ENCODE measurements around the gene RRP9. TPM values are rescaled to one million over a fixed set of nuclear protein-coding genes. Genes with fewer than 3 reads are reported as not detected.

The RRP9 gene
- total and polyA plus RNA-seq, 9 donors = 4.9 to 32.7 (median 16.8) TPM

- Histone ChIP-seq H3K9me3 (no peaks in the 10 kb centered on the region), H3K27me3 (no peaks in the 10 kb centered on the region), H3K36me3 (no peaks in the 10 kb centered on the region), H3K4me3 (no peak overlapping the region), H3K27ac (no peak overlapping the region), H3K4me1 (ENCODE audit: insufficient read depth) (peaks cover 14% of the 10 kb centered on the region)
- TF ChIP-seq CTCF (IDR thresholded peaks at IDR 0.05) (no peak), POLR2A (IDR thresholded peaks at IDR 0.05) (no peak)
- intact Hi-C loops (cut with DNase I) = loop anchor here in 1 of 4 donors (5.0 to 10.0 kb wide), 2 partner anchors 198 to 1330 kb away; partner anchors contain the start of genes CISH and MAPKAPK3
- no peak for DNase-seq
- WGBS, 3 donors = 81 to 88% (median 88%) methylated on average over 11 of the region's 11 CpGs
Observed at GRCh38 chr3:51944451-51945021, 2.8 kb upstream of the RRP9 start.

- H3K4me1 ChIP-seq (ENCODE audit: insufficient read depth) = peaks cover 14% of the 10 kb centered on the region
- no peaks in the 10 kb centered on the region for H3K36me3 ChIP-seq
- H3K27me3 ChIP-seq = no peaks in the 10 kb centered on the region
- TF ChIP-seq EP300 (IDR thresholded peaks at IDR 0.05) (no peak), CTCF (IDR thresholded peaks at IDR 0.05) (no peak), POLR2A (IDR thresholded peaks at IDR 0.05) (no peak)
- H3K27ac ChIP-seq = peak overlapping the region in 1 of 2 donors; percentile 90
- no peaks in the 10 kb centered on the region for H3K9me3 ChIP-seq
- 91 to 94% (median 93%) methylated on average over 20 to 21 of the region's 21 CpGs for WGBS, 3 donors
- DNase-seq = peak in 2 of 5 donors; percentile 26 to 51
- intact Hi-C loops (cut with DNase I) = loop anchor here in 2 of 4 donors (2.0 to 10.0 kb wide), 3 partner anchors 29 to 1329 kb away; partner anchors contain the start of genes CISH (in 1 of the 2) and MAPKAPK3 (in 1 of the 2)
- H3K4me3 ChIP-seq = no peak overlapping the region
Observed at GRCh38 chr3:51943451-51944391, 2.0 kb upstream of the RRP9 start.

- DNase-seq = peak in 4 of 5 donors; percentile 52 to 67 (median 60)
- H3K27ac ChIP-seq = peak overlapping the region; percentile 77 to 90
- intact Hi-C loops (cut with DNase I) = loop anchor here in 2 of 4 donors (1.0 to 10.0 kb wide), 4 partner anchors 30 to 1328 kb away; partner anchors contain the start of genes ABHD14B (in 1 of the 2), CISH (in 1 of the 2) and MAPKAPK3 (in 1 of the 2)
- H3K36me3 ChIP-seq = no peaks in the 10 kb centered on the region
- H3K9me3 ChIP-seq = no peaks in the 10 kb centered on the region
- TF ChIP-seq POLR2A (IDR thresholded peaks at IDR 0.05) (no peak), CTCF (IDR thresholded peaks at IDR 0.05) (no peak), EP300 (IDR thresholded peaks at IDR 0.05) (no peak)
- H3K4me1 ChIP-seq (ENCODE audit: insufficient read depth) = peaks cover 14% of the 10 kb centered on the region
- WGBS, 3 donors = 40 to 50% (median 44%) methylated on average over 16 to 17 of the region's 17 CpGs
- H3K27me3 ChIP-seq = no peaks in the 10 kb centered on the region
- peak overlapping the region; percentile 37 for H3K4me3 ChIP-seq
Observed at GRCh38 chr3:51942603-51943450, 1.1 kb upstream of the RRP9 start.

- peak overlapping the region; percentile 87 for H3K4me3 ChIP-seq
- no peak for DNase-seq
- no peaks in the 10 kb centered on the region for H3K27me3 ChIP-seq
- 0 to 1% (median 1%) methylated on average over 20 of the region's 20 CpGs for WGBS, 3 donors
- intact Hi-C loops (cut with DNase I) = loop anchor here in 1 of 4 donors (5.0 to 10.0 kb wide), 2 partner anchors 201 to 1327 kb away; partner anchors contain the start of genes CISH and MAPKAPK3
- H3K4me1 ChIP-seq (ENCODE audit: insufficient read depth) = peaks cover 14% of the 10 kb centered on the region
- no peaks in the 10 kb centered on the region for H3K36me3 ChIP-seq
- peak overlapping the region in 1 of 2 donors; percentile 36 for H3K27ac ChIP-seq
- TF ChIP-seq CTCF (IDR thresholded peaks at IDR 0.05) = no peak
- TF ChIP-seq POLR2A (IDR thresholded peaks at IDR 0.05) = no peak
- TF ChIP-seq EP300 (IDR thresholded peaks at IDR 0.05) = no peak
- no peaks in the 10 kb centered on the region for H3K9me3 ChIP-seq
Observed at GRCh38 chr3:51941463-51941797, 274 bp downstream of the RRP9 start.
